Measurements from ENCODE around the gene RPA4.
"Not testable (repeated sequence)": the region's sequence is repeated elsewhere in the genome, so short reads cannot be mapped to it uniquely, and the experiment has no call there.

Gene RPA4, protein sequence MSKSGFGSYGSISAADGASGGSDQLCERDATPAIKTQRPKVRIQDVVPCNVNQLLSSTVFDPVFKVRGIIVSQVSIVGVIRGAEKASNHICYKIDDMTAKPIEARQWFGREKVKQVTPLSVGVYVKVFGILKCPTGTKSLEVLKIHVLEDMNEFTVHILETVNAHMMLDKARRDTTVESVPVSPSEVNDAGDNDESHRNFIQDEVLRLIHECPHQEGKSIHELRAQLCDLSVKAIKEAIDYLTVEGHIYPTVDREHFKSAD

DNA sequence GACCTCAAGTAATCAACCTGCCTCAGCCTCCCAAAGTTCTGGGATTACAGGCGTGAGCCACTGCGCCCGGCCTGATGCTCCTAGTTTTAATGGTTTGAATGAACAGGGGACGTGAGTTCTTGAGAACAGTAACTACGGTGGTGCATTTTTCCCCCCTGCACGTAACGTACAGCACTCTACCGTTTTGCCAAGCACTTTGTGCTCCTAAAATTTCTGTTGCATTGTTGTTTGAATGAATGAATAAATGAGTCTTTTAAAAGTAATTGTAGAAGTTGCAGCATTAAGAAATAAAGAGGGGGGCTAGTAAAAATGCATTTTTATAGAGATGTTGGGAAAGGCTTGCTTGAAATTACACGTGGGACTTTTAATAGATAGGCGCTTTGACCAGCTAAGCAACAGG is at the start of gene RPA4:
Gene RPA4 (plus strand): TSS at position 301 of the 400 bp plus-strand sequence. CDS start 403 bp downstream, outside the sequence.
- TF ChIP-seq, protein P1, sequence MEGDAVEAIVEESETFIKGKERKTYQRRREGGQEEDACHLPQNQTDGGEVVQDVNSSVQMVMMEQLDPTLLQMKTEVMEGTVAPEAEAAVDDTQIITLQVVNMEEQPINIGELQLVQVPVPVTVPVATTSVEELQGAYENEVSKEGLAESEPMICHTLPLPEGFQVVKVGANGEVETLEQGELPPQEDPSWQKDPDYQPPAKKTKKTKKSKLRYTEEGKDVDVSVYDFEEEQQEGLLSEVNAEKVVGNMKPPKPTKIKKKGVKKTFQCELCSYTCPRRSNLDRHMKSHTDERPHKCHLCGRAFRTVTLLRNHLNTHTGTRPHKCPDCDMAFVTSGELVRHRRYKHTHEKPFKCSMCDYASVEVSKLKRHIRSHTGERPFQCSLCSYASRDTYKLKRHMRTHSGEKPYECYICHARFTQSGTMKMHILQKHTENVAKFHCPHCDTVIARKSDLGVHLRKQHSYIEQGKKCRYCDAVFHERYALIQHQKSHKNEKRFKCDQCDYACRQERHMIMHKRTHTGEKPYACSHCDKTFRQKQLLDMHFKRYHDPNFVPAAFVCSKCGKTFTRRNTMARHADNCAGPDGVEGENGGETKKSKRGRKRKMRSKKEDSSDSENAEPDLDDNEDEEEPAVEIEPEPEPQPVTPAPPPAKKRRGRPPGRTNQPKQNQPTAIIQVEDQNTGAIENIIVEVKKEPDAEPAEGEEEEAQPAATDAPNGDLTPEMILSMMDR (conservative IDR thresholded peaks at IDR 0.05; ENCODE audit: low read depth, low read length): no peak
- DNase-seq (ENCODE audit: low read depth): no peak
- no peak within 1 kb of the TSS for H3K4me3 ChIP-seq (ENCODE audit: low read length)

DNA sequence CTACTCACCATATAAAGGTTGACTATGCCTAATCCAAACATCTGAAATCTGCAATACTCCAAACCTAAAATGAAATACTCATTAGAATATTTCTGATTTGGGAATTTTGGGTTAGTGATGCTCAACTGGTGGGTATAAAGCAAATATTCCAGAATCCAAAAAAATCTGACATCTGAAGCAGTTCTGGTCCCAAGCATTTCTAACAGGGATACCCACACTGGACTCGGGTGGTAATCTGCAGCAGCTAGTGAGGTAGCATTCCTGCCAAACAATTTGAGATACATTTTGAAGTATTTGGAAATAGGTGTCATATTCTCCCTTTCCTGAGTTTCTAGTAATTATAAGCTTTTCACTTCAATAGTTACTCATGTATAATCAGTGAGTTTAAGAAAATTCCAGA is 49.6 kb upstream of the RPA4 start:
- TF ChIP-seq, protein P1 (conservative IDR thresholded peaks at IDR 0.05; ENCODE audit: low read depth, low read length): no peak
- no peak overlapping the region for H3K4me3 ChIP-seq (ENCODE audit: low read length)
- no peak for DNase-seq (ENCODE audit: low read depth)

DNA sequence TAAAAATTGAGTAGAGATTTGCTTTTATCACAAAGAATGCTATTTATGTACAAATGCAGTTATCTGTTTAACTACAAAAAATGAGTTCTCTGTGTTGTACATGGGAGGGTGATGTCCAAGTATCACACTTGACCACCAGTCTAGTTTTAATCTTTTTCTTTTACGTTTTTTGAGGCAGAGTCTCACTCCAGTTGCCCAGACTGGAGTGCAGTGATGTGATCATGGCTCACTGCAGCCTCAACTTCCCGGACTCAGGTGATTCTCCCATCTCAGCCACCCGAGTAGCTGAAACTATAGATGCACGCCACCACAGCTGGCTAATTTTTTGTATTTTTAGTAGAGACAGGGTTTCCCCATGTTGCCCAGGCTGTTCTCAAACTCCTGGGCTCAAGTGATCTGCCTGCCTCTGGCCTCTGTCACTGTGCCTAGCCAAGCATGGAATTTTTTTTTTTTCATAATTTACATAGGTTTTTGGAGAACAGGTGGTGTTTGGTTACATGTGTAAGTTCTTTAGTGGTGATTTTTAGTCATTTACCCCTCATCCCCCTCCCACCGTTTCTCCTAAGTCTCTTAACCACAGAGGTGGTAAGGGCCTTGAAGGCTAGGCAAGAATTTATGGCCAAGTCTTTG is 47.9 kb upstream of the RPA4 start:
- TF ChIP-seq, protein P1 (conservative IDR thresholded peaks at IDR 0.05; ENCODE audit: low read depth, low read length): no peak
- DNase-seq (ENCODE audit: low read depth): no peak

DNA sequence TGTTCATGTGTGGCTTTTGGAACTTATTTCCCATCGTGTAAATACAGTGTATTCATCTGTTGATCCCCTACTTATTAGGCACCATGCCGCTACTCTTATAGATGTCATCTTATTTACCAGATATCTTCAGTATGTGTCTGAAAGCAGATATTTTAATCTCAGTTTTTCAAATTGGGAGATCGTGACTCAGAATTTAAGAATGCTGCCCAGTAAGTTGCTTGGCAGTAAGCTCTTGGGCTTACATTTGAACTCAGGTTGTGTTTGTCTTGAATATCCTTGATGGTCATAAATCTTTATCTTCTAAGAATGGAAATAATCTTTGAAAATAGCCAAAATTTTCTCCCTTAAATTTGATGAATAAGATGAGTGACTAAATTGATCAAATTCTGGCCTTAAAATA is 45.9 kb upstream of the RPA4 start:
- DNase-seq (ENCODE audit: low read depth): peak; percentile 11
- H3K4me3 ChIP-seq (ENCODE audit: low read length): no peak overlapping the region
- TF ChIP-seq, protein P1 (conservative IDR thresholded peaks at IDR 0.05; ENCODE audit: low read depth, low read length): no peak

More for the DNA sequence above, 47.9 kb upstream of the RPA4 start:
- no peak overlapping the region for H3K4me3 ChIP-seq (ENCODE audit: low read length)

DNA sequence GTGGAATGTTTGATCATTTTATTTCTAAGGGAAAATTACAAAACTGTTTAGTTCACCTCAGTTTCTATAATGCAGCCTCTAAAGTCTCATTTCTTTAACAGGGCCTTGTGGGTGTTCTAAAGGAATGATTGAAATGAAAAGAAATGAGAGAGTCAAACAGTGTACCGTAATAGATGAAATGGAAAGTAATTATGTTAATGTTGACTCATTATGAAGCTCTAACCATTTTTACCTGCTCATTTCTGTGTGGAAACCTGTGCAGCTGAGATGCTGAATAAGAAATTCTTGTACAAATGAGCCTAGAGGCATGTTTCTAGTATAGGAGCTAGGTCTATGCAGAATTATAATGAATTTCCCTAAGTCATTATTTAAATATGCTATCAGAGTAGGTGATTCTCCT is 45.2 kb upstream of the RPA4 start:
- TF ChIP-seq, protein P1 (conservative IDR thresholded peaks at IDR 0.05; ENCODE audit: low read depth, low read length): no peak
- no peak for DNase-seq (ENCODE audit: low read depth)
- no peak overlapping the region for H3K4me3 ChIP-seq (ENCODE audit: low read length)

DNA sequence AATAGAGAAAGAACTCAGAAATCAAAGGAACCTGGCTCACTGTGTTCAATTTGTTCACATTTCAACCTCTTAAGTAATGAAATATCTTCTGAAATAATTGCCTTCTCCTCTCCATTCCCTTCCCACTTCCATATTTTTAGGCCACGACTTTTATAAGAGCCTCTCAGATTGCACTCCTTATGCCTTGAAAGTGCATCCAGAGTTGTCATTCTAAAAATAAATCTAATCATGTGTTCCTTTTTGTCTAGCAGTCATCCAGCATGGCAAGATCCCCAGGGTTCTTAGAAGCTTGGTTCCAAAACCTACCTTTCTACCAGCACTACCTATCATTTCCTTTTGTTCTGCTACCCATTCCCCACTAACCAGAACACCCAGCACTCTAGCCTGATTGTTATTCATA is 42.4 kb upstream of the RPA4 start:
- no peak for DNase-seq (ENCODE audit: low read depth)
- TF ChIP-seq, protein P1 (conservative IDR thresholded peaks at IDR 0.05; ENCODE audit: low read depth, low read length): no peak
- H3K4me3 ChIP-seq (ENCODE audit: low read length): no peak overlapping the region

DNA sequence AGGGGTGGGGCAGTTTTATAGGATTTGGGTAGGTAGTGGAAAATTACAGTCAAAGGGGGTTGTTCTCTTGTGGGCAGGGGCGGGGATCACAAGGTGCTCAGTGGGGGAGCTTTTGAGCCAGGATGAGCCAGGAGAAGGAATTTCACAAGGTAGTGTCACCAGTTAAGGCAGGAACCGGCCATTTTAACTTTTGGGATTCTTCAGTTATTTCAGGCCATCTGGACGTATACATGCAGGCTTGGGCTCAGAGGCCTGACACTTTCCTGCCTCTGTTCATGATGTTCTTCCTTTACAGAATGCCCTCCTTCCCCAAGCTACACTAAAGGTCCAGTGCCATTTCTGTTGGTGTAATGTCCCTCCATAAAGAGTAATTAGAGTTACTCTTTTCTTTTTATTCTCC is 41.8 kb upstream of the RPA4 start:
- DNase-seq (ENCODE audit: low read depth); H3K4me3 ChIP-seq (ENCODE audit: low read length): not testable (repeated sequence)

Data from retinal pigment epithelial cell (primary cell).